HepG2 (cell line): ENCODE results near the gene KCTD18. TPM values are rescaled to one million over a fixed set of nuclear protein-coding genes. Genes with fewer than 3 reads are reported as not detected.

Experiments used
- BHLHE40 ChIP-seq: IDR thresholded peaks from 2 replicates; pipeline ENCODE4 v1.6.1; 2011; ENCODE audit warnings: low read length, improper control_type of control experiment
- BRD4 ChIP-seq: sonication (generic); formaldehyde crosslinking; IDR thresholded peaks from 2 replicates; pipeline ENCODE4 v1.4.0; 2020; ENCODE audit warnings: missing genetic modification reagents
- DR1 ChIP-seq: sonication (generic); formaldehyde crosslinking; IDR thresholded peaks from 2 replicates; pipeline ENCODE4 v1.8.0; 2021; ENCODE audit warnings: mild to moderate bottlenecking, missing genetic modification reagents, inconsistent platforms
- EP300 ChIP-seq, 3 experiments: sonication (generic) in 1 of 3; formaldehyde crosslinking in 1 of 3; IDR thresholded peaks; 2 replicates each; pipeline versions ENCODE4 v1.5.1 to v1.6.1; 2011 to 2020; ENCODE audit warnings: low read depth in 2 of 3, low read length in 2 of 3, borderline replicate concordance in 1 of 3, improper control_type of control experiment in 1 of 3, mild to moderate bottlenecking in 1 of 3, missing genetic modification reagents in 1 of 3, moderate library complexity in 1 of 3
- FOXC1 ChIP-seq: sonication (generic); formaldehyde crosslinking; IDR thresholded peaks from 2 replicates; pipeline ENCODE4 v1.8.0; 2022; ENCODE audit warnings: mild to moderate bottlenecking, missing genetic modification reagents, borderline replicate concordance
- HOXA9 ChIP-seq: sonication (generic); formaldehyde crosslinking; IDR thresholded peaks from 2 replicates; pipeline ENCODE4 v1.8.1; 2022; ENCODE audit warnings: missing genetic modification reagents, mild to moderate bottlenecking, moderate library complexity, borderline replicate concordance
- JARID2 ChIP-seq: sonication (generic); formaldehyde crosslinking; IDR thresholded peaks from 2 replicates; pipeline ENCODE4 v1.8.1; 2023; ENCODE audit warnings: missing genetic modification reagents, inconsistent platforms; ENCODE audit not compliant: insufficient replicate concordance
- JUND ChIP-seq: sonication (generic); formaldehyde crosslinking; IDR thresholded peaks from 2 replicates; pipeline ENCODE4 v1.8.0; 2022; ENCODE audit warnings: mild to moderate bottlenecking, missing genetic modification reagents
- SMAD9 ChIP-seq: sonication (generic); formaldehyde crosslinking; IDR thresholded peaks from 2 replicates; pipeline ENCODE4 v1.5.1; 2020; ENCODE audit warnings: mild to moderate bottlenecking, missing genetic modification reagents
- TCF7L2 ChIP-seq: IDR thresholded peaks from 2 replicates; pipeline ENCODE4 v1.6.1; 2011; ENCODE audit warnings: mild to moderate bottlenecking, low read depth, low read length, moderate library complexity
- ZBTB8A ChIP-seq: sonication (generic); formaldehyde crosslinking; IDR thresholded peaks from 2 replicates; pipeline ENCODE4 v1.4.0; 2020; ENCODE audit warnings: mild to moderate bottlenecking, low read depth, missing genetic modification reagents, borderline replicate concordance
- ZFYVE20 ChIP-seq: sonication (generic); formaldehyde crosslinking; IDR thresholded peaks from 2 replicates; pipeline ENCODE4 v1.8.0; 2023; ENCODE audit warnings: low read depth, mild to moderate bottlenecking, moderate library complexity, missing genetic modification reagents, borderline replicate concordance
- ZNF350 ChIP-seq: sonication (generic); formaldehyde crosslinking; IDR thresholded peaks from 2 replicates; pipeline ENCODE4 v1.4.0; 2020; ENCODE audit warnings: mild to moderate bottlenecking, low read depth, missing genetic modification reagents, borderline replicate concordance
- ZNF557 ChIP-seq: sonication (generic); formaldehyde crosslinking; IDR thresholded peaks from 2 replicates; pipeline ENCODE4 v1.4.0; 2020; ENCODE audit warnings: missing genetic modification reagents
- ZNF761 ChIP-seq: sonication (generic); formaldehyde crosslinking; conservative IDR thresholded peaks from 2 replicates; pipeline ENCODE4 v1.4.0; 2020; ENCODE audit warnings: mild to moderate bottlenecking, missing genetic modification reagents
- ZNF788 ChIP-seq: sonication (generic); formaldehyde crosslinking; IDR thresholded peaks from 2 replicates; pipeline ENCODE4 v1.5.0; 2020; ENCODE audit warnings: mild to moderate bottlenecking, missing genetic modification reagents, borderline replicate concordance
- ZSCAN20 ChIP-seq: sonication (generic); formaldehyde crosslinking; IDR thresholded peaks from 2 replicates; pipeline ENCODE4 v1.4.0; 2020; ENCODE audit warnings: missing genetic modification reagents, mild to moderate bottlenecking, borderline replicate concordance
- polyA plus RNA-seq, 8 experiments: library from polyadenylated mRNA; depleted of rRNA in 3 of 8; stranded (reverse) in 7 of 8; unstranded in 1 of 8; fragments of >200 nt; fragmentation: Illumina TruSeq in 4 of 8; extraction: Trizol in 4 of 8; gene quantifications; 2 replicates each; pipeline versions ENCODE4 v1.2.1 to v1.2.3, GENCODE V29; 2011 to 2016; ENCODE audit warnings: low read depth in 4 of 8, missing spikeins in 1 of 8, mixed read lengths in 1 of 8; ENCODE audit not compliant: insufficient read depth in 1 of 8
- total RNA-seq, 5 experiments: library from RNA; depleted of rRNA; stranded (reverse); fragments of >200 nt; fragmentation: Illumina TruSeq; extraction: Trizol; gene quantifications; 2 replicates each; pipeline ENCODE4 v1.2.3, GENCODE V29; 2016; ENCODE audit warnings: low read depth in 1 of 5
- TF ChIP-seq, protein P1 (sequence below): sonication (generic); formaldehyde crosslinking; IDR thresholded peaks from 2 replicates; pipeline ENCODE4 v1.4.0; 2020; ENCODE audit warnings: missing genetic modification reagents
- TF ChIP-seq, protein P2 (sequence below): sonication (generic); formaldehyde crosslinking; IDR thresholded peaks from 2 replicates; pipeline ENCODE4 v1.4.0; 2020; ENCODE audit warnings: missing genetic modification reagents

KCTD18 gene
- total and polyA plus RNA-seq, 2 of the 13 experiments (the other 11 are each of a cell fraction or from before 2014, with no cell fraction given), result 2.2 to 7.1 TPM

- TF ChIP-seq ZNF788 (0 out of 2 replicates have a peak, but pooled peaks have one; percentile 45), SMAD9 (CRISPR knock-in tag) (no peak), TCF7L2 (no peak), EP300 (IDR thresholded peaks at IDR 0.05; ENCODE audit: low read depth in 2 of 2, low read length in 2 of 2) (0 out of 4 replicates have a peak, but pooled peaks of 1 of the 2 experiments have one; percentile 30), EP300 (CRISPR knock-in tag; IDR thresholded peaks at IDR 0.05; ENCODE audit: borderline replicate concordance) (no peak), FOXC1 (CRISPR knock-in tag) (no peak), ZBTB8A (CRISPR knock-in tag) (no peak), JUND (CRISPR knock-in tag) (no peak), ZNF350 (CRISPR knock-in tag) (peak; percentile 59), ZFYVE20 (no peak), HOXA9 (no peak), DR1 (CRISPR knock-in tag) (no peak), ZNF557 (no peak), BHLHE40 (0 out of 2 replicates have a peak, but pooled peaks have one; percentile 33), JARID2 (CRISPR knock-in tag) (no peak), ZNF761 (CRISPR knock-in tag) (no peak), ZSCAN20 (CRISPR knock-in tag) (no peak), BRD4 (CRISPR knock-in tag) (no peak)
- TF ChIP-seq, protein P1, sequence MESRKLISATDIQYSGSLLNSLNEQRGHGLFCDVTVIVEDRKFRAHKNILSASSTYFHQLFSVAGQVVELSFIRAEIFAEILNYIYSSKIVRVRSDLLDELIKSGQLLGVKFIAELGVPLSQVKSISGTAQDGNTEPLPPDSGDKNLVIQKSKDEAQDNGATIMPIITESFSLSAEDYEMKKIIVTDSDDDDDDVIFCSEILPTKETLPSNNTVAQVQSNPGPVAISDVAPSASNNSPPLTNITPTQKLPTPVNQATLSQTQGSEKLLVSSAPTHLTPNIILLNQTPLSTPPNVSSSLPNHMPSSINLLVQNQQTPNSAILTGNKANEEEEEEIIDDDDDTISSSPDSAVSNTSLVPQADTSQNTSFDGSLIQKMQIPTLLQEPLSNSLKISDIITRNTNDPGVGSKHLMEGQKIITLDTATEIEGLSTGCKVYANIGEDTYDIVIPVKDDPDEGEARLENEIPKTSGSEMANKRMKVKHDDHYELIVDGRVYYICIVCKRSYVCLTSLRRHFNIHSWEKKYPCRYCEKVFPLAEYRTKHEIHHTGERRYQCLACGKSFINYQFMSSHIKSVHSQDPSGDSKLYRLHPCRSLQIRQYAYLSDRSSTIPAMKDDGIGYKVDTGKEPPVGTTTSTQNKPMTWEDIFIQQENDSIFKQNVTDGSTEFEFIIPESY (CRISPR knock-in tag), result no peak
- TF ChIP-seq, protein P2, sequence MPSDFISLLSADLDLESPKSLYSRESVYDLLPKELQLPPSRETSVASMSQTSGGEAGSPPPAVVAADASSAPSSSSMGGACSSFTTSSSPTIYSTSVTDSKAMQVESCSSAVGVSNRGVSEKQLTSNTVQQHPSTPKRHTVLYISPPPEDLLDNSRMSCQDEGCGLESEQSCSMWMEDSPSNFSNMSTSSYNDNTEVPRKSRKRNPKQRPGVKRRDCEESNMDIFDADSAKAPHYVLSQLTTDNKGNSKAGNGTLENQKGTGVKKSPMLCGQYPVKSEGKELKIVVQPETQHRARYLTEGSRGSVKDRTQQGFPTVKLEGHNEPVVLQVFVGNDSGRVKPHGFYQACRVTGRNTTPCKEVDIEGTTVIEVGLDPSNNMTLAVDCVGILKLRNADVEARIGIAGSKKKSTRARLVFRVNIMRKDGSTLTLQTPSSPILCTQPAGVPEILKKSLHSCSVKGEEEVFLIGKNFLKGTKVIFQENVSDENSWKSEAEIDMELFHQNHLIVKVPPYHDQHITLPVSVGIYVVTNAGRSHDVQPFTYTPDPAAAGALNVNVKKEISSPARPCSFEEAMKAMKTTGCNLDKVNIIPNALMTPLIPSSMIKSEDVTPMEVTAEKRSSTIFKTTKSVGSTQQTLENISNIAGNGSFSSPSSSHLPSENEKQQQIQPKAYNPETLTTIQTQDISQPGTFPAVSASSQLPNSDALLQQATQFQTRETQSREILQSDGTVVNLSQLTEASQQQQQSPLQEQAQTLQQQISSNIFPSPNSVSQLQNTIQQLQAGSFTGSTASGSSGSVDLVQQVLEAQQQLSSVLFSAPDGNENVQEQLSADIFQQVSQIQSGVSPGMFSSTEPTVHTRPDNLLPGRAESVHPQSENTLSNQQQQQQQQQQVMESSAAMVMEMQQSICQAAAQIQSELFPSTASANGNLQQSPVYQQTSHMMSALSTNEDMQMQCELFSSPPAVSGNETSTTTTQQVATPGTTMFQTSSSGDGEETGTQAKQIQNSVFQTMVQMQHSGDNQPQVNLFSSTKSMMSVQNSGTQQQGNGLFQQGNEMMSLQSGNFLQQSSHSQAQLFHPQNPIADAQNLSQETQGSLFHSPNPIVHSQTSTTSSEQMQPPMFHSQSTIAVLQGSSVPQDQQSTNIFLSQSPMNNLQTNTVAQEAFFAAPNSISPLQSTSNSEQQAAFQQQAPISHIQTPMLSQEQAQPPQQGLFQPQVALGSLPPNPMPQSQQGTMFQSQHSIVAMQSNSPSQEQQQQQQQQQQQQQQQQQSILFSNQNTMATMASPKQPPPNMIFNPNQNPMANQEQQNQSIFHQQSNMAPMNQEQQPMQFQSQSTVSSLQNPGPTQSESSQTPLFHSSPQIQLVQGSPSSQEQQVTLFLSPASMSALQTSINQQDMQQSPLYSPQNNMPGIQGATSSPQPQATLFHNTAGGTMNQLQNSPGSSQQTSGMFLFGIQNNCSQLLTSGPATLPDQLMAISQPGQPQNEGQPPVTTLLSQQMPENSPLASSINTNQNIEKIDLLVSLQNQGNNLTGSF (CRISPR knock-in tag), result no peak
Measured at GRCh38 chr2:200483729-200484198, 26.1 kb downstream of the KCTD18 start (continued).
